NCI-H2171 (cell line): ENCODE measurements around the gene CCDC154.

Experiments used
- DNase-seq: peaks from one replicate; lab custom pipeline; 2025; lab: John Stamatoyannopoulos, UW

The CCDC154 gene

GRCh38 chr16:1393613-1394176 lies 50.7 kb downstream of the CCDC154 start:
- DNase-seq, result no peak

DNA sequence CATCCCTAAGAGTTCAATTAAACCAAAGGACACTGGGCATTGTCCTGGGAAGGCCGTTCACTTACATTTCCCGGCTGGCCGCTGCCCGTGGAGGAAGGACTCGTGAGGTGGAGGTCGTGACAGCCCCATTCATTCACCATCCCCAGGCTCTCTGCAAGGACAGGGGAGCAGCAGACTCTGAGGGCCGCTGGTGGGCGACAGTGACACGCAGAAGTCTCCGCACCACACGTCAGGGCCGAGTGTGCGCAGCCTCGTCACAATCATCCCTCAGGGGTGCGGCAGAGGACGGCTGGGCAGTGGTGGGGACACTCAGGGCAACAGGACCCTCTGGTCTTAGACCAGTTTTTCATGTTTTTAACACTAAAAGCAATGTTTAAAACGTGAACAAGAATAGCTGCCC lies 51.5 kb downstream of the CCDC154 start:
- no peak for DNase-seq

DNA sequence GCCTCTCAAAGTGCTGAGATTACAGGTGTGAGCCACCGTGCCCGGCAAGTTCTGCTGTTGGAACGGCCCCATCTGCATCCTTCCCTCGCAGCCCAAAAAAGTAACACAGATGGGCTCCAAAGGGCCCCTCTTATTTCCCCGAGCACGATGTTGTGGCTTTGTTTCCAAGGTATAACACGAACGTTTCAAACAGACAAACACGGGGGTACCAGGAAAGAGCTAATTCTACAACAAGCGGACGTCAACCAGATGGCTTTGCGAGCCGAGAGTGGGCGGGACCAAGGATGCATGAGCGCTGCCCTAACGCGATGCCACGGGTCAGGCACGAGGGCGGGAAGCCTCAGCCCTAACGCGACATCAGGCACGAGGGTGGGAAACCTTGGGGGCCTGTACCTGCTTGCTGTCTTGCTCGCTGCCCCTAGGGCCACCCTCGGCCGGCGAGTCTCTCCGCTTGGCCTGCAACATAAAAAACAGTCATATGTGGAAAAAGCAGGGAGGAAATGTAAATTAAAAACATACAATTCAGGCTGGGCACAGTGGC lies 54.0 kb downstream of the CCDC154 start:
- DNase-seq, result no peak

DNA sequence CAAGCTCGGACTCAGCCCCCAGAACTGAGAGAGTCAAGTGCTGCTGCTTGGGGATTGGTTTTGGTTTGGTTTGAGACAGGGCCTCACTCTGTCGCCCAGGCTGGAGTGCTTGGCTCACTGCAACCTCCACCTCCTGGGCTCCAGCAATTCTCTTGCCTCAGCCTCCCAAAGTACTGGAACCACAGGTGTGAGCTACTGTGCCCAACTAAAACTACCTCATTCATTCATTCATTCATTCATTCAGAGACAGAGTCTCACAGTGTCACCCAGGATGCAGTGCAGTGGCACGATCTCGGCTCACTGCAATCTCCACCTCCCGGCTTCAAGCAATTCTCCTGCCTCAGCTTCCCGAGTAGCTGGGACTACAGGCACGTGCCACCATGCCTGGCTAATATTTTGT lies 54.6 kb downstream of the CCDC154 start:
- no peak for DNase-seq

GRCh38 chr16:1387331-1387730 lies 57.0 kb downstream of the CCDC154 start:
- no peak for DNase-seq

DNA sequence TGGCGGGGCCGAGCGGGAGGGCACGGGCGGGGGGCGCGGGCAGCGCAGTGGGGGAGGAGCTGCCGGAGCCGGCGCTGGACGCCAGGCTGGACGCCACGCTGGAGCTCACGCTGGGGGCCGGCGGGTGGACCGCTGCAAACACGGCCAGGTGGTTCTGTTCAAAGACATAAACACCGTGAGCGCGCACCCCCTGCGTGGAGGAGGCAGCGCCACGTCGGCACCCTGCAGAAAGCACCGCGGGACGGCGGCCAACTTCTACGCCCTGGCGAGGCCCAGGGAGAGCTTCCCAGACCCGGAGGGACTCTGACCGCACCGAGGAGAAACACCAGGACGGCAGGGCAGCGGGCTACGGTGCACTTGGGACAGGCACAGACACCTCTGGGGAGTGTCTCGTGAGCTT lies 59.1 kb downstream of the CCDC154 start:
- DNase-seq, result no peak
